ENCODE measurements around the gene NUP62.

Gene NUP62

DNA sequence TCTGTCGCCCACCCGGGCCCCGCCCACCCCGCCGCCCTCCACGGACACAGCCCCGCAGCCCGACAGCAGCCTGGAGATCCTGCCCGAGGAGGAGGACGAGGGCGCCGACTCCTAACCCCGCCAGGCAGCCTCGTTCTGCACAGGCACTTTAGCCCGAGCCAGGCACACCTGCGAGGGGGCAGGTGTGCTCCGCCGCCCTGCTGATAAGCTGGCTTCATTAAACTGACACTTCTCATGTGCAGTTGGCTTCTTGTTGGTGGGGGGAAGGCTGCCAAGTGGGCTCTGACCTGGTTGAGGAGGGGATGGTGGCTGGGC is 40.8 kb downstream of the NUP62 start:
- TF ChIP-seq, protein P1, sequence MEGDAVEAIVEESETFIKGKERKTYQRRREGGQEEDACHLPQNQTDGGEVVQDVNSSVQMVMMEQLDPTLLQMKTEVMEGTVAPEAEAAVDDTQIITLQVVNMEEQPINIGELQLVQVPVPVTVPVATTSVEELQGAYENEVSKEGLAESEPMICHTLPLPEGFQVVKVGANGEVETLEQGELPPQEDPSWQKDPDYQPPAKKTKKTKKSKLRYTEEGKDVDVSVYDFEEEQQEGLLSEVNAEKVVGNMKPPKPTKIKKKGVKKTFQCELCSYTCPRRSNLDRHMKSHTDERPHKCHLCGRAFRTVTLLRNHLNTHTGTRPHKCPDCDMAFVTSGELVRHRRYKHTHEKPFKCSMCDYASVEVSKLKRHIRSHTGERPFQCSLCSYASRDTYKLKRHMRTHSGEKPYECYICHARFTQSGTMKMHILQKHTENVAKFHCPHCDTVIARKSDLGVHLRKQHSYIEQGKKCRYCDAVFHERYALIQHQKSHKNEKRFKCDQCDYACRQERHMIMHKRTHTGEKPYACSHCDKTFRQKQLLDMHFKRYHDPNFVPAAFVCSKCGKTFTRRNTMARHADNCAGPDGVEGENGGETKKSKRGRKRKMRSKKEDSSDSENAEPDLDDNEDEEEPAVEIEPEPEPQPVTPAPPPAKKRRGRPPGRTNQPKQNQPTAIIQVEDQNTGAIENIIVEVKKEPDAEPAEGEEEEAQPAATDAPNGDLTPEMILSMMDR (IDR thresholded peaks at IDR 0.05; ENCODE audit: low read depth, low read length): no peak
- H3K4me3 ChIP-seq (ENCODE audit: low read depth, low read length): no peak overlapping the region

DNA sequence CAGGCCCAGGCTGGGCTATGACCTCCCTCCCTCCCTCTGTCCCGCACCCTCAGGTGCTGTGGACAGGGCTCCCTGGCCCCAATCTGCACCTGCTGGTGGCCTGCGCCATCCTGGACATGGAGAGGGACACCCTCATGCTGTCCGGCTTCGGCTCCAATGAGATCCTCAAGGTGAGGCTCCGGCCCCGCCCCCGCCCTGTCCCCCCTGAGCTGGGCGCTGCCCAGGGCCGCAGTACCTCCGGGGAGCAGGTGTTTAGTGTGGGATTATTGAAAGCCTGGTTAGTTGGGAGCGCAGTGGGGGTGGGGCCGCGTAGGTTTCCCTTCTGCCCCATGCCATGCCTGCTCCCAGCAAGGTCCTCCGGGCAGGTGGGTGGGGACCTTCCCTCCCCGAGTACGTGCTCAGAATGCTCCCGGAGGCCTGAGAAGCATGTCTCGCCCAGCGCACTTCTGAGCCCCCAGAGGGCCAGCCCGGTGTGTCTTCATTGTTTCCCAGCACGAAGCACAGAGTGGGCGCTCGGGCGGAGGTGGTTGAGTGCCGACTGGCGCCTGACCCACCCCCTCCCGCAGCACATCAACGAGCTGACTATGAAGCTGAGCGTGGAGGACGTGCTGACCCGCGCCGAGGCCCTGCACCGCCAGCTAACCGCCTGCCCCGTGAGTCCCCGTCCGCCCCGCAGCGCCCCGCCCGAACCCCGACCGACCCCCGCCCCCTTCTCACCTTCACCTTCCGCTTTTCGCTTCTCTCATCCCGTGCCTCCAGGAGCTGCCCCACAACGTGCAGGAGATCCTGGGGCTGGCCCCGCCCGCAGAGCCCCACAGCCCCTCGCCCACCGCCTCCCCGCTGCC is 41.4 kb downstream of the NUP62 start:
- no peak overlapping the region for H3K4me3 ChIP-seq (ENCODE audit: low read depth, low read length)
- TF ChIP-seq, protein P1 (IDR thresholded peaks at IDR 0.05; ENCODE audit: low read depth, low read length): no peak

DNA sequence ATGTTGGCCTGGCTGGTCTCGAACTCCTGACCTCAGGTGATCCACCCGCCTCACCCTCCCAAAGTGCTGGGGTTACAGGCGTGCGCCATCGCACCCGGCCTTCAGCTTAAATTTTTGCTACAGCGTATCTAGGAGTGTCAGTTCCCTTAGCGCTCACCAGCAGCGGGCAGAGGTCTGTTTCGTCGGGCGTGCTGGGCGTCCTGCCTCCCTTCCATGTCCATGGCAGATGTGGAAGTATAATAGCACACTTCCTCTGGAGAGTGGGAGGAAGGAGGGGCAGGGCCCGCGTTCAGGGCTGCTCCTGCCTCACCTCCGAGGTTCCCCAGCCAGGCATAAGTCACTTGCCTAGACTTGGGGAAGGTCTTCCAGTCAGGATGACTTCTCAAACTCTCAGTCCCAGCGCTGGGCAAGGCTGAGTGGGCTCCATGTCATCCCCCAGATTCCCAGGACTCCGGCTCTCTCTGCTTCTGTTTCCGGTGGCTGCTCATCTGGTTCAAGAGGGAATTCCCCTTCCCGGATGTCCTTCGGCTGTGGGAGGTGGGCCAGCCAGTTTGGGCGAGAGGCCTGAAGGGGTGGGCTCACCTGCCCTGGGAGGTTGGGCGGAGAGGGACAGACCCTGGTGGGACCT is 42.2 kb downstream of the NUP62 start:
- H3K4me3 ChIP-seq (ENCODE audit: low read depth, low read length): no peak overlapping the region
- TF ChIP-seq, protein P1 (IDR thresholded peaks at IDR 0.05; ENCODE audit: low read depth, low read length): no peak

DNA sequence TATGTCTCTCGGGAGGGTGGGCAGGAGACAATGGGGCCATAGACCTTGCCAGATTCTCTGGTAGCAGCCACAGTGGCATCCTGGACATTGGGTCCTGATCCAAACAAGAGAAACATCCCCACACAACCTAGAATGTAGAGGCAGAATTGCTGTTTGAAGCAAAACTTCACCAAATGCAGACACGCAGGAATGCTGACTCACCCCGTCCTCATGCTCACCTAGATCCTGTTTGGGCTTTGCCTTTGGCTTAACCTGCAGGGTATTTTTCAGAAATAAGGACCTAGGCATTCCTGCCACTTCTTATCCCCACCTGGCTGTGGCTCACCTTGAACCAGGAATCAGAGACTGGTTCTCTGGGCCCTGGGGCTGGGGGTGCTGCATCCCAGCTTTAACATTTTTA is 44.5 kb downstream of the NUP62 start:
- no peak overlapping the region for H3K4me3 ChIP-seq (ENCODE audit: low read depth, low read length)
- TF ChIP-seq, protein P1 (IDR thresholded peaks at IDR 0.05; ENCODE audit: low read depth, low read length): no peak

DNA sequence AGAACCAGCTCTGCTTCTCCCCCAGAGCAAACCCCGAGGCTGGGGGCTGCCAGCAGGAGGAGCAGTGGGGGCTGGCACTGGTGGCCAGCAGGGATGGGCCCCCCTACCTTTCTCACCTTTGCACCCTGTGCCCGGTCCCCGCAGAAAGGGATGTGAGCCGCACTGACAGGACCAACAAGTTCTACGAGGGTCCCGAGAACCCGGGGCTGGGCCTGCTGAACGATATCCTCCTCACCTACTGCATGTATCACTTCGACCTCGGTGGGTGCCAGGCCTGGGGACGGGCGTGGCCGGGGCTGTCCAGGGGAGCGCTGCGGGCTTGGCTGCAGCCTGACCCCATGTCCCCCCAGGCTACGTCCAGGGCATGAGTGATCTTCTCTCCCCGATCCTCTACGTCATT is 45.2 kb downstream of the NUP62 start:
- TF ChIP-seq, protein P1 (IDR thresholded peaks at IDR 0.05; ENCODE audit: low read depth, low read length): no peak
- H3K4me3 ChIP-seq (ENCODE audit: low read depth, low read length): no peak overlapping the region

DNA sequence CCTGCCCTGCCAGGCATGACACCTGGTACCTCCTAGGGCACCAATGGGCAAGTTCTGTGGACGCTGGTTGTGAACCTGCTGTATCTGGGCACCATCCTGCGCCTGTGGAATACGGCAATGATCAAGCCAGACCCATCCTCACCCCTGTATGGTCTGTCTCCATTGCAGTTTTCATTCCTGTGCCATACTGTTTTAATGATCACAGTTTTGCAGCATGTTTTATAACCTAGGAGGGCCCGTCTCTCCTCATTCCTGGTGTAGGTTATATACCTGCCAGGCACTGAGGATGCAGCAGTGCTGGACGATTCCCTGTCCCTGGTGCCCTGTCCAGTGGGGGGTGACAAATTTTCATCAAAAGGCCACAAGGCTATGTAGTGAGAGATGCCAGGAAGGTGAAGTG is 46.2 kb downstream of the NUP62 start:
- TF ChIP-seq, protein P1 (IDR thresholded peaks at IDR 0.05; ENCODE audit: low read depth, low read length): no peak
- no peak overlapping the region for H3K4me3 ChIP-seq (ENCODE audit: low read depth, low read length)

DNA sequence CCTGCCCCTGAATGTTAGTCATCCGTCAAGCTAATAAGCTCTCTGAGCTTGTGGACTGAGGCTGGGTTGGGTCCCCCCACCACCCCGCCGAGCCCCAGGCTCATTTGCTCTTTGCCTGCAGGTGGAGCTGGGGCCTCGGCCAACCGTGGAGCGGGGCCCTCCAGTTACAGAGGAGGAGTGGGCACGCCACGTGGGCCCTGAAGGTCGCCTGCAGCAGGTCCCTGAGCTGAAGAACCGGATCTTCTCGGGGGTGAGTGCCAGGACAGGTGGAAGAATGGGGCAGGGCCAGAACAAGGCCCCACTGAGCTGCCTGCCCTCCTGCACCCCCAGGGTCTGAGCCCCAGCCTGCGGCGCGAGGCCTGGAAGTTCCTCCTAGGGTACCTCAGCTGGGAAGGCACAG is 46.7 kb downstream of the NUP62 start:
- TF ChIP-seq, protein P1 (IDR thresholded peaks at IDR 0.05; ENCODE audit: low read depth, low read length): no peak
- no peak overlapping the region for H3K4me3 ChIP-seq (ENCODE audit: low read depth, low read length)
